Kidney epithelial cell (primary cell): ENCODE data around the gene LGALS14. TPM values are rescaled to one million over a fixed set of nuclear protein-coding genes. Genes with fewer than 3 reads are reported as not detected.
"Not testable (repeated sequence)": the region's sequence is repeated elsewhere in the genome, so short reads cannot be mapped to it uniquely, and the experiment has no call there.

Experiments
- DNase-seq: peaks from one replicate; pipeline ENCODE4 v3.0.0-alpha.2; 2010; ENCODE audit warnings: low read depth
- H3K27me3 ChIP-seq: 2 replicates; pipeline ENCODE4 v1.6.0; 2011; ENCODE audit warnings: low read length; ENCODE audit not compliant: control insufficient read depth, insufficient read depth
- H3K36me3 ChIP-seq: 2 replicates; pipeline ENCODE4 v1.5.1; 2011; ENCODE audit warnings: low read length; ENCODE audit not compliant: control insufficient read depth, insufficient read depth
- H3K4me3 ChIP-seq: 2 replicates; pipeline ENCODE4 v1.5.1; 2011; ENCODE audit warnings: low read depth, mild to moderate bottlenecking, control low read depth, low read length
- CTCF ChIP-seq: IDR thresholded peaks from 2 replicates; pipeline ENCODE4 v1.5.1; 2011; ENCODE audit warnings: mild to moderate bottlenecking, moderate library complexity, low read length, control low read depth, inconsistent platforms; ENCODE audit not compliant: insufficient read depth, poor library complexity, severe bottlenecking
- total RNA-seq: library from RNA; depleted of rRNA; stranded (reverse); fragments of >200 nt; gene quantifications from 2 replicates; pipeline ENCODE4 v1.2.3, GENCODE V29; 2015

Gene LGALS14
- total RNA-seq, 1 donor from 2014 or later = not detected

DNA sequence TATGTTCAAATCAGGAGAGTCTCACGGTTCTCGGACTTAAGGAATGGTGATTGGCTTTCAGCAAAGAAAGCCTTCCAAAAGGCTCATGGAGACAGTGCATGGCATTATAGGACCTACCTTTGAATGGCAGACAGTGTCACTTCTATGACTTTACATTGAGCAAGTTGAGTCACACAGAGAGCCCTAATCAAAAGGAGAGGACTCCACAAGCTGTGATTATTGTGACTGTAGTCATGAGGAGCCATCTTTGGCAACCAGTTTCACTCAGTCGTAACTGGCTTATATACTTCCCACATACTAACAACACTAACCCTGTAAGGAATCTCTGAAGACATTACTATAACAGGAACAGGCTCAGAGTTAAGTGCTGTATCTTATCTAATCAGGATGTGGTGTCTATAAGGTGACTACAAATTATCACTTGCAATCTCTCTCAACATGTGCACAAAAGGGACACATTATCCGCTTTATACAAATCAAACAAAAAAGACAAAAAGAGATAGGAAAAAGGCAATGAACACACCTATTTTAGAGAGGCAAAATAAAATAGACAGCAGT lies 6.1 kb downstream of the LGALS14 start:
- no peak for DNase-seq
- H3K27me3 ChIP-seq = no peaks in the 10 kb centered on the region
- no peak for TF ChIP-seq CTCF
- no peaks in the 10 kb centered on the region for H3K36me3 ChIP-seq
- no peak overlapping the region for H3K4me3 ChIP-seq

- H3K36me3 ChIP-seq, H3K27me3 ChIP-seq, H3K4me3 ChIP-seq, DNase-seq: not testable (repeated sequence)
These were observed 15.9 kb downstream of the LGALS14 start for GRCh38 chr19:39720144-39720543.

DNA sequence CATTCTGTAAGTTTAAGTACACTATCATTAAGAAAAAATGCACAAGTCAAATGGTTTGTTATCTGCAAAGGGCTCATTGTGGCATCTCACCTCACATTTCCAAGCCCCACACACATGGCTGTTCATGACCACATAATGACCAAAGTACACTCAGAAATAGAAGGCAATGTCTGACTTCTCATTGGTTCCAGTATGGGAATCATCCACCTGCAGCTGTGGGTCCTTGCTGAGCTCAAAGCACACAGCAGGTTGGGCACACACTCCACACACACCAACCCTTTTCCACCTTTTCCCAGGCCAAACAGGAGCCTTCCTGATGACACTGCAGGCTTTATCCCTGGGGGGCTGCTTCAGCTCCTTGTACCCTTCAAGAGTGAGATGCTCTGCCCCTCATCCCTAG lies 21.7 kb downstream of the LGALS14 start:
- Histone ChIP-seq H3K36me3 (no peaks in the 10 kb centered on the region), H3K4me3 (no peak overlapping the region), H3K27me3 (no peaks in the 10 kb centered on the region)
- no peak for DNase-seq
- no peak for TF ChIP-seq CTCF

DNA sequence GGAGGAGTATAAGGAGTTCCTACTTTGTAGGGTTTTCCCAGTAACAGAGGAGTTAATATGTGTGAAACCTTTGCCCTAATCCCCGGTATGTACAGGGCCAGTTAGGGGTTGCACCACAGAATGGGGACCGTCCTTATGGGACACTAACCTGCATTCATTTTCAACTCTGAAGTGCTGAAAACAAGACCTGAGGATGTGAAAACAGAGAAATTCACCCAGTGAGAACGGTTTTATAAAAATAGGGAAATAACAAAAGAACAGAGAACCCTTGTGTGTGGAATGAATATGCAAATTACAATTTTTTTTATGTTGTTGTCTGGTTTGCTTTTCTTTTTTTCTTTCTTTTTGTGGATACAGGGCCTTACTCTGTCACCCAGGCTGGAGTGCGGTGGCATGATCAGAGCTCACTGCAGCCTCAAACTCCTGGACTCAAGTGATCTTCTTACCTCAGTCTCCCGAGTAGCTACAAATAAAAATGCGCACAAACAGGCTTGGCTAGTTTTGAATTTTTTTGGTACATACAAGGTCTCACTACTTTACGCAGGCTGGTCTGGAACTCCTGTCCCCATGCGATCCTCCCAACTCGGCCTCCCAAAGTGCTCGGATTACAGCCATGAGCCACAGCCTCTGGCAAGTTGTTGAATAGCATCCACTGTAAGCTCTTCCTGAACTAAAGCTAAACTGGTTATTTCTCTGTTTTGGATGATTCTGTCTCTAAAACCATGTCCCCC lies 23.0 kb downstream of the LGALS14 start:
- DNase-seq = no peak
- no peak for TF ChIP-seq CTCF
- H3K27me3 ChIP-seq = no peaks in the 10 kb centered on the region
- H3K4me3 ChIP-seq = no peak overlapping the region
- no peaks in the 10 kb centered on the region for H3K36me3 ChIP-seq

- Histone ChIP-seq H3K27me3 (no peaks in the 10 kb centered on the region), H3K36me3 (no peaks in the 10 kb centered on the region), H3K4me3 (no peak overlapping the region)
- no peak for DNase-seq
- no peak for TF ChIP-seq CTCF
These were observed 23.8 kb downstream of the LGALS14 start for GRCh38 chr19:39728040-39728439.

GRCh38 chr19:39729594-39729993 lies 25.3 kb downstream of the LGALS14 start:
- Histone ChIP-seq H3K4me3 (no peak overlapping the region), H3K36me3 (no peaks in the 10 kb centered on the region), H3K27me3 (no peaks in the 10 kb centered on the region)
- TF ChIP-seq CTCF = no peak
- DNase-seq = no peak
